ENCODE measurements around the gene WNK1.
"Not testable (repeated sequence)": the region's sequence is repeated elsewhere in the genome, so short reads cannot be mapped to it uniquely, and the experiment has no call there.

The WNK1 gene

GRCh38 chr12:817456-817855 lies 65.1 kb downstream of the WNK1 start:
- not testable (repeated sequence) for H3K4me3 ChIP-seq (ENCODE audit: low read depth in 1 of 2, low read length in 2 of 2); H3K27me3 ChIP-seq (ENCODE audit: control insufficient read depth in 1 of 2, insufficient read depth in 2 of 2, low read length in 2 of 2); H3K4me1 ChIP-seq (ENCODE audit: control insufficient read depth in 1 of 2, insufficient read depth in 2 of 2, low read length in 2 of 2); H3K36me3 ChIP-seq (ENCODE audit: control insufficient read depth in 1 of 2, insufficient read depth in 2 of 2, low read length in 2 of 2); H3K9me3 ChIP-seq (ENCODE audit: control insufficient read depth in 1 of 2, low read length in 2 of 2); H3K9ac ChIP-seq (ENCODE audit: low read depth in 1 of 2, low read length in 2 of 2); H3K27ac ChIP-seq (ENCODE audit: low read depth, low read length)

DNA sequence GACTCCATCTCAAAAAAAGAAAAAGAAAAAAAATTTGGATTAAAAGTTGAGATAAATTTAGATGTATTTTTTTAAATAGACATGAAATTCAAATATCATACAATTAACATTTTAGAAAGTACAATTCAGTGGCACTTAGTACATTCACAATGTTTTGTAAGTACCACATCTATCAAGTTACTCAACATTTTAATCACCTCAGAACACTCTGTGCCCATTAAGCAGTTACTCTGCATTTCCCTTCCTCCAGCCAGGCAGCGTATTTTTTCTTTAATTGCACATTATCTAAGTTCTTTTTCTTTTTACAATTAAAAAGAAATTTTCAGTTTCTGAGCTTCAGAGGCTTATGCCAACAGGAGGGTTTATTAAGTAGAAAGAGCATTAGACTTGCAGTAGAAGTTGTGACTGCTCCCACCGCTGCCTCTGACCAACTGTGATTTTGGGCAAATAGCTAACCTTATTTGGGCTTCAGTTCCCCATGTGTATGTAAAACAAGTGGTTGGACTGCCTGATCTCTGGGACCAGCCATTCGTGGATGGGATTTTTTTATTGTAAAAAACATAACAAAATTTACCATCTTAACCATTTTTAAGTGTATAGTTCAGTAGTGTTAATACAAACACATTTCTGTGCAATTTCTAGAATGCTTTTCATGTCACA lies 65.7 kb downstream of the WNK1 start:
- Histone ChIP-seq H3K27me3 (ENCODE audit: control insufficient read depth in 1 of 2, insufficient read depth in 2 of 2, low read length in 2 of 2) (no peaks in the 10 kb centered on the region), H3K4me3 (ENCODE audit: low read depth in 1 of 2, low read length in 2 of 2) (no peak overlapping the region), H3K36me3 (ENCODE audit: control insufficient read depth in 1 of 2, insufficient read depth in 2 of 2, low read length in 2 of 2) (no peaks in the 10 kb centered on the region), H3K27ac (ENCODE audit: low read depth, low read length) (no peak overlapping the region), H3K9me3 (ENCODE audit: control insufficient read depth in 1 of 2, low read length in 2 of 2) (no peaks in the 10 kb centered on the region), H3K4me1 (ENCODE audit: control insufficient read depth in 1 of 2, insufficient read depth in 2 of 2, low read length in 2 of 2) (no peaks in the 10 kb centered on the region), H3K9ac (ENCODE audit: low read depth in 1 of 2, low read length in 2 of 2) (no peak overlapping the region)

DNA sequence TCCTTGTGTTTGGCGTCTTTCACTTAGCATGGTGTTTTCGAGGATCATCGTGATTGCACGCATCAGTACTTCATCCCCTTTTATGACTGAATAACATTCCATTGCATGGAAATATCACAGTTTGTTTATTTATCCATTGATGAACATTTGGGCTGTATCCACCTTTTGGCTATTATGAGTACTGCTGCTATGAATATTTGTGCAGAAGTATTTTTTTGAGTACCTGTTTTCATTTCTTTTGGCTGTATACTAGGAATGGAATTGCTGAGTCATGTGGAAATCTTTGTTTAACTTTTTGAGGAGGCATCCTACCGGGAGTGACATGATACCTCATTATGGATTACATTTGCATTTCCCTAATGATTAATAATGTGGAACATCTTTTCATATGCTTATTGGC lies 66.4 kb downstream of the WNK1 start:
- H3K27ac ChIP-seq (ENCODE audit: low read depth, low read length) = no peak overlapping the region

GRCh38 chr12:820336-820735 lies 68.0 kb downstream of the WNK1 start:
- Histone ChIP-seq H3K9me3 (ENCODE audit: control insufficient read depth in 1 of 2, low read length in 2 of 2) (no peaks in the 10 kb centered on the region), H3K27ac (ENCODE audit: low read depth, low read length) (no peak overlapping the region), H3K9ac (ENCODE audit: low read depth in 1 of 2, low read length in 2 of 2) (no peak overlapping the region), H3K4me3 (ENCODE audit: low read depth in 1 of 2, low read length in 2 of 2) (no peak overlapping the region), H3K4me1 (ENCODE audit: control insufficient read depth in 1 of 2, insufficient read depth in 2 of 2, low read length in 2 of 2) (no peaks in the 10 kb centered on the region), H3K36me3 (ENCODE audit: control insufficient read depth in 1 of 2, insufficient read depth in 2 of 2, low read length in 2 of 2) (no peaks in the 10 kb centered on the region), H3K27me3 (ENCODE audit: control insufficient read depth in 1 of 2, insufficient read depth in 2 of 2, low read length in 2 of 2) (no peaks in the 10 kb centered on the region)

More for the DNA sequence above, 66.4 kb downstream of the WNK1 start:
- no peaks in the 10 kb centered on the region for H3K4me1 ChIP-seq (ENCODE audit: control insufficient read depth in 1 of 2, insufficient read depth in 2 of 2, low read length in 2 of 2)
- no peaks in the 10 kb centered on the region for H3K36me3 ChIP-seq (ENCODE audit: control insufficient read depth in 1 of 2, insufficient read depth in 2 of 2, low read length in 2 of 2)
- no peak overlapping the region for H3K4me3 ChIP-seq (ENCODE audit: low read depth in 1 of 2, low read length in 2 of 2)
- no peaks in the 10 kb centered on the region for H3K27me3 ChIP-seq (ENCODE audit: control insufficient read depth in 1 of 2, insufficient read depth in 2 of 2, low read length in 2 of 2)
- H3K9ac ChIP-seq (ENCODE audit: low read depth in 1 of 2, low read length in 2 of 2) = no peak overlapping the region
- H3K9me3 ChIP-seq (ENCODE audit: control insufficient read depth in 1 of 2, low read length in 2 of 2) = no peaks in the 10 kb centered on the region

DNA sequence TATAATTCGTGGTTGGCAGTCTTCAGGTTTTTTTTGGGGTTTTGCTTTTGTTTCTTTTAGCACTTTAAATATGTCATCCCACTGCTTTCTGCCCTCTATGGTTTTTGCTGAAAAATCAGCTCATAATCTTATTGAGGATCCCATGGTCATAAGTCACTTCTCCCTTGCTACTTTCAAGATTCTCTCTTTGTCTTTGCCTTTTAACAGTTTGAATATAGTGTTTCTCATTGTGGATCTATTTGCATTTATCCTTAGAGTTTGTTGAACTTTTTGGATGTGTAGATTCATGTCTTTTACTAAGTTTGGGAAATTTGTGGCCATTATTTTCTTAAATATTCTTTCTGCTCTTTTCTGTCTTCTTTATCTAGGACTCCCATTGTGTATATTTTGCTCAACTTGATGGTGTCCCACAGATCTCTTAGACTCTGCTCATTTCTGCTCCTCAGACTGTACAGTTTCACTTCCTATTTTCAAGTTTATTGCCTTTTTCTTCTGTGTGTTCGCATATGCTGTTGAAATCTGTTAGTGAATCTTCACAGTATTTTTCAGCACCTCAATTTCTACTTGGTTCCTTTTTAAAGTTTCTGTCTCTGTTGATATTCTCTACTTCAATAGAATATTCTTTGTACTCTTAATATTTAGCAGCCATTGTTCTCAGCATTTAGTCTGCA lies 70.8 kb downstream of the WNK1 start:
- no peaks in the 10 kb centered on the region for H3K4me1 ChIP-seq (ENCODE audit: control insufficient read depth in 1 of 2, insufficient read depth in 2 of 2, low read length in 2 of 2)
- H3K27ac ChIP-seq (ENCODE audit: low read depth, low read length) = no peak overlapping the region
- H3K36me3 ChIP-seq (ENCODE audit: control insufficient read depth in 1 of 2, insufficient read depth in 2 of 2, low read length in 2 of 2) = peaks cover 4% of the 10 kb centered on the region in 2 donors
- no peak overlapping the region for H3K4me3 ChIP-seq (ENCODE audit: low read depth in 1 of 2, low read length in 2 of 2)
- H3K27me3 ChIP-seq (ENCODE audit: control insufficient read depth in 1 of 2, insufficient read depth in 2 of 2, low read length in 2 of 2) = no peaks in the 10 kb centered on the region
- H3K9me3 ChIP-seq (ENCODE audit: control insufficient read depth in 1 of 2, low read length in 2 of 2) = no peaks in the 10 kb centered on the region
- no peak overlapping the region for H3K9ac ChIP-seq (ENCODE audit: low read depth in 1 of 2, low read length in 2 of 2)

DNA sequence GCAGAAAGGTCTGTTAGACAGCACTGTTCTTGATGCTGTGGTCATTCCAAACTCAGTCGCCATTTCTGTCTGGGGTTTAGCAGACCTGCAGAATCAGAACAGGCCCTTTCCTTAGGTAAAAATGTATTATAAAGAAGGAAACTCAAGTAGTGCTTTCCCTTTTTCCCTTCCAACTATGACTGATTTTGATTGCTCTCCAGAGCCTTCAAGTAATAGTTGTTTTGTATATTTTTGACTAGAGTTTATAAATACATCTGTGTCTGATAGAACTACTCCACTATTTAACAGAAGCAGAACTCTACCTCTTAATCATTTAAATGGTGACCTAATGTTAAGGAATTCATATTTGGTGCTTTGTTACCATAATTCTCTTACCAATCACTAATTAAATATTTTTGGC lies 74.0 kb downstream of the WNK1 start:
- no peaks in the 10 kb centered on the region for H3K9me3 ChIP-seq (ENCODE audit: control insufficient read depth in 1 of 2, low read length in 2 of 2)
- no peak overlapping the region for H3K27ac ChIP-seq (ENCODE audit: low read depth, low read length)
- peaks cover 11 to 20% of the 10 kb centered on the region in 2 donors for H3K36me3 ChIP-seq (ENCODE audit: control insufficient read depth in 1 of 2, insufficient read depth in 2 of 2, low read length in 2 of 2)
- no peak overlapping the region for H3K4me3 ChIP-seq (ENCODE audit: low read depth in 1 of 2, low read length in 2 of 2)
- H3K4me1 ChIP-seq (ENCODE audit: control insufficient read depth in 1 of 2, insufficient read depth in 2 of 2, low read length in 2 of 2) = no peaks in the 10 kb centered on the region
- H3K9ac ChIP-seq (ENCODE audit: low read depth in 1 of 2, low read length in 2 of 2) = no peak overlapping the region
- no peaks in the 10 kb centered on the region for H3K27me3 ChIP-seq (ENCODE audit: control insufficient read depth in 1 of 2, insufficient read depth in 2 of 2, low read length in 2 of 2)

- Histone ChIP-seq H3K4me3 (ENCODE audit: low read depth in 1 of 2, low read length in 2 of 2) (no peak overlapping the region), H3K9me3 (ENCODE audit: control insufficient read depth in 1 of 2, low read length in 2 of 2) (no peaks in the 10 kb centered on the region), H3K36me3 (ENCODE audit: control insufficient read depth in 1 of 2, insufficient read depth in 2 of 2, low read length in 2 of 2) (peaks cover 11 to 22% of the 10 kb centered on the region in 2 donors), H3K27ac (ENCODE audit: low read depth, low read length) (no peak overlapping the region), H3K9ac (ENCODE audit: low read depth in 1 of 2, low read length in 2 of 2) (no peak overlapping the region), H3K27me3 (ENCODE audit: control insufficient read depth in 1 of 2, insufficient read depth in 2 of 2, low read length in 2 of 2) (no peaks in the 10 kb centered on the region), H3K4me1 (ENCODE audit: control insufficient read depth in 1 of 2, insufficient read depth in 2 of 2, low read length in 2 of 2) (no peaks in the 10 kb centered on the region)
These were observed 76.5 kb downstream of the WNK1 start for GRCh38 chr12:828726-829395.

DNA sequence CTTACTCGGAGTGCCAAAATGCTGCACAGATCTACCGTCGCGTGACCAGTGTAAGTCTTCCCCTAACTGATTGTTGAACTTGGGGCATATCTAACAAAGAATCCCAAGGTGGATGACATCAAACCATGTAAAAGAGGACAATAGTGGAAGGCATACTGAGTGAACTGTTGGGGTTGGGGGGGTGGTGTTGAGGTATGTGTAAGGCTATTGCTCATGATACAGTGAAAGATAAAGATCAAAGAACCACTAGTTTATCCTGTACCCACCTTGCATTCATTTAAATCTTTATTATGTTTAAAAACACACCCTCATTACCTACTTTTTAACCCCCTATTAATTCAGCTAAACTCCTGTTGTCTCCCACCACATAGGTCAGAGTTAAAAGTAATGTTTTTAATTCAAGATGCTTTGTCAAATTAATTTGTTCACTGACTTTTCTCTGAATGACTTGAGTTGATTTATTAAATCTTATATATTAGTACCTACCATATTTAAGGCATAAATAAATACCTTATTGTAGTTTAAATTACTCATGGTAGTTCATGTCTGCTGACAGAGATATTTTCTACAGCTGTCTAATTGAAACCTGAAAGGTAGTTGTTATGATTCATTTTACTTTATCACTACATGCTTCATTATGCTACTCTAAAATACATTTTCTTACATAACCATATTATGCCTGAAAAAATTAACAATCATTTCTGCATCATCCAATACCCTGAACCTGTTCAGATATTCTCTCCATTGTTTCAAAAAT lies 77.9 kb downstream of the WNK1 start:
- no peak overlapping the region for H3K27ac ChIP-seq (ENCODE audit: low read depth, low read length)
- H3K4me3 ChIP-seq (ENCODE audit: low read depth in 1 of 2, low read length in 2 of 2) = no peak overlapping the region
- no peaks in the 10 kb centered on the region for H3K4me1 ChIP-seq (ENCODE audit: control insufficient read depth in 1 of 2, insufficient read depth in 2 of 2, low read length in 2 of 2)
- H3K9me3 ChIP-seq (ENCODE audit: control insufficient read depth in 1 of 2, low read length in 2 of 2) = no peaks in the 10 kb centered on the region
- H3K27me3 ChIP-seq (ENCODE audit: control insufficient read depth in 1 of 2, insufficient read depth in 2 of 2, low read length in 2 of 2) = no peaks in the 10 kb centered on the region
- H3K36me3 ChIP-seq (ENCODE audit: control insufficient read depth in 1 of 2, insufficient read depth in 2 of 2, low read length in 2 of 2) = peaks cover 11 to 27% of the 10 kb centered on the region in 2 donors
- no peak overlapping the region for H3K9ac ChIP-seq (ENCODE audit: low read depth in 1 of 2, low read length in 2 of 2)

DNA sequence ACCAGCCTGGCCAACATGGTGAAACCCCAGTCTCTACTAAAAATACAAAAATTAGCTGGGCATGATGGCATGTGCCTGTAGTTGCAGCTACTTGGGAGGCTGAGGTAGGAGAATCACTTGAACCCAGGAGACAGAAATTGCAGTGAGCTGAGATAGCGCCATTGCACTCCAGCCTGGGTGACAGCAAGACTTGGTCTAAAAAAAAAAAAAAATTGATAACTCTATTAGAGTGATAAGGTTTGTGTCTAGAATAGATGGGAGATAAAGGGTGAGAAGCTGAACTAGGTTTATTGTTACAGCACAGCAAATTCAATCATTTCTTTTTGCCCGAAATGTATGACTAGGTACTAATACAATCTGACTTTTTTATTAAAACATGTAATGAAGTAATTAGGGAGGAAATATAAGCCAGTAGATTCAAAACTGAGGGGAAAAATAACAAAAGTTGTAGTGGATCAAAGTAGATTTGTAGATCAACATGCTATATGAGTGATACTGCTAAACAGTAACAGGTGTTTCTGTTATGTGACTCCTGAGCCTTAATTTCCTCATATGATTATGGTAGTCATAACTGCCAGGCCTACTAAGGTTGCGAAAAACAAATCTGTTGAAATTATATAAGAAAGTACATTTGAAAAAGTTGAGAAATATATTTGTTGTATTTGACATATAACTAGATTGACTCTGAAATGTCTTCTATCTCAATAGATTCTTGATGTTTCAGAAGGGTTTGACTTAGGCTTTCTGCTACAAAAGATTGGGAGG lies 83.6 kb downstream of the WNK1 start:
- Histone ChIP-seq H3K4me3 (ENCODE audit: low read depth in 1 of 2, low read length in 2 of 2) (no peak overlapping the region), H3K27me3 (ENCODE audit: control insufficient read depth in 1 of 2, insufficient read depth in 2 of 2, low read length in 2 of 2) (no peaks in the 10 kb centered on the region), H3K4me1 (ENCODE audit: control insufficient read depth in 1 of 2, insufficient read depth in 2 of 2, low read length in 2 of 2) (no peaks in the 10 kb centered on the region), H3K9me3 (ENCODE audit: control insufficient read depth in 1 of 2, low read length in 2 of 2) (no peaks in the 10 kb centered on the region), H3K27ac (ENCODE audit: low read depth, low read length) (no peak overlapping the region), H3K9ac (ENCODE audit: low read depth in 1 of 2, low read length in 2 of 2) (no peak overlapping the region), H3K36me3 (ENCODE audit: control insufficient read depth in 1 of 2, insufficient read depth in 2 of 2, low read length in 2 of 2) (peaks cover 0 to 7% of the 10 kb centered on the region in 2 donors)

All from duodenal mucosa (tissue), 2 donors.